NCI-H446 treated with DMSO at 0.1 percent for 48 hours (cell line): ENCODE measurements around the gene PDHX.

Experiments
- DNase-seq: peaks from one replicate; lab custom pipeline; 2025; lab: John Stamatoyannopoulos, UW

PDHX gene

DNA sequence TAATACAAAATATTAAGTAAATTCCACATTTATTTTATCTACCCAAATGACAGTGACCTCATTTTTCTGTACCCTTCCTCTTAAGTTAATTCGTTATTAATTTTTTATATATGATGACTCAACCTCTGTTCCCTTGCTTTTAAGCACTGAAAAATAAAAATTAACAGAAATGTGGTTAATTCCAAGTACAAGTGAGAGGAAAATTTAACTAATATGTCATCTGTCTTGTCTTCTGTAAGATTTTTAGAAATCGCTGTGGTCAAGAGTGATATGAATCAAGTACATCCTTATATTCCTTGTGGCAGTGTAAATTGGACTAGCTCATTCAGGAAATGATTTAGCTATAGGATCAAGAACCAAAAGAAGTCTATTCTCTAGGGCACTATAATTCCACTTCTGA is 74.5 kb downstream of the PDHX start:
- DNase-seq, result no peak

DNA sequence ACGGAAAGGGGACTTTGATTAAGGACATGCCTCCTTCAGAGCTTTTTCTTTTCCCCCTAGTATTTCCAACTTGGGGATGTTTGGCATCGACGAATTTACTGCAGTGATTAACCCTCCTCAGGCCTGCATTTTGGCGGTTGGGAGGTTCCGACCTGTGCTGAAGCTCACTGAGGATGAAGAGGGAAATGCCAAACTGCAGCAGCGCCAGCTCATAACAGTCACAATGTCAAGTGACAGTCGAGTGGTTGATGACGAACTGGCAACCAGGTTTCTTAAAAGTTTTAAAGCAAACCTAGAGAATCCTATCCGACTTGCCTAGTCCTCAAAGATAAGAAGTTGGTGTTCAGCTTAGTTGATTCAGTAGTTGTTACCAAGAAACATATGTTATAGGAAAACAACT is 78.4 kb downstream of the PDHX start:
- DNase-seq, result no peak

DNA sequence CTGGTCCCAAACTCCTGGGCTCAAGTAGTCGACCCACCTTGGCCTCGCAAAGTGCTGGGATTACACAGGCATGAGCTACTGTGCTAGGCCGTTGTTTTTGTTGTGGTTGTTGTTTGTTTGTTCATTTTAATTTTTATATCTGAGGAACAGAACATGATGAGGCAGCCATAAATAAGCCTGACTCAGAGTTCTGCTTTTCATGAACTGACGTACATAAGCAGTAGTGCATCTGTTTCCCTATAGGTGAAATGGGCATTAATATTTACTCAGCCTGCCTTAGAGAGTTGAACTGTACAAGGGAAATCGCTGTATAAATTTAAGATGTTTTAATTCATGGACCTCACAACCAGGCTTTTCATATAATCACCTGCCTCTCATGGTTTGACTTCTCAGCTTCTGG is 80.5 kb downstream of the PDHX start:
- no peak for DNase-seq

DNA sequence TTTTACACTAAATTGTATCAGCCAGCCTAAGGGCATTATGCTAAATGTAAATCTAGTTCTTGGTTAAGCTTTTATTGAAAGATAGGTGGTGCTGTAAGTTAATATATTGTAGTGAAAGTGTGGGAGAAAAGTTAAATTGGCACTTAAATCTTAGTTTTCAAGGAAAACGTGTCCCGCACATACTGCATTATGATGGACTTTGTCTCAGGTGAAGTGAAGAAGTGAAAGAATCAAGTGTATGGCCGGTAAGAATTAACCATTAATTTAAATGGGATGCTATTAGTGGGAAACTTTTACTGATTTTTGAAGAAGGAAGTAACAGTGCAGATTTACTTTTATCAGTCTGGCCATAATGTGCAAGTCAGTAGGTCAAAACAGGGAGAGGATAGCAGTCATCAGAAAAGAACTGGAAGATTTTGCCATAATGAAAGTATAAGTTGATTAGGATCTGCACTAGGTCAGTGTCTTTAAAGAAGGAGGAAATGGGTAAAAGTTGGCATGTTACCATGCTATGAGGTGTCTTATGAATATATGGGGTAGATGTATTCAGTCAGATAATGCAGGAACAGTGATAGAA is 81.6 kb downstream of the PDHX start:
- no peak for DNase-seq

DNA sequence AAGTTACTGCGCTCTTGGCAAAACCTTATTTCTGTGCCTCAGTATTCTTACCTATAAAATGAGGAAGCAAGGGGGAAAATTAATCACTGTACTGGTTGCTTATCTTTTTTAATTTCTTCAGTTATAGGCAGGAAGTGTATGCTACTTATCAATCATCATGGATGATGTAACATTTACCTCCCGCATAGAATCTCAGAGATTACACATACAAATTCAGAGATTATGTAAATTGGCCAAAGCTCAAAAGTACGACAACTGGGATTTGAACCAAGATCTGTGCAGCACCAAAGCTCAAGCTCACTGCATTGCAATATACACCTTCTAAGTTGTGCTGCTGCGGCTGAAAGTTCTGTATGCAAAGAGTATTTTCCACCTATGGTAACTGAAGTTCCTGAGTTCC is 83.0 kb downstream of the PDHX start:
- DNase-seq, result no peak

DNA sequence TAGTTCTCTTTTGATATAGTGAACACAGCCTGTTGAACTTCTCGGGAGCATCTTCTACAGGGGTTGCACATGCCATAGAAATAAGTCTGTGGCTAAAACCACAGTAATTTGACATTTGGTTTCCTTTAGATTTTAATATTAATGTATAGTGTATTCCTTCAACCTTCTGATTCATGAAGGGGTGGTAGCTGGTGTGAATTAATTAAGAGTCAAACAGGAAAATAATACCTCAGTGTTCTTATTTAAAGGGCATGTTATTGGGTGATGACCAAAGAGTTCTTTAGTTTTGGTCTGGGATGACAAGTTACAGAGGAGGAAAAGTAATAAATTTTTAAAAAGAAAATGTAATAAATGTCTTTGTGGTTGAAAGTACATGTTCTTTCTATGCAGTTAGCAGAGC is 86.8 kb downstream of the PDHX start:
- DNase-seq, result no peak

DNA sequence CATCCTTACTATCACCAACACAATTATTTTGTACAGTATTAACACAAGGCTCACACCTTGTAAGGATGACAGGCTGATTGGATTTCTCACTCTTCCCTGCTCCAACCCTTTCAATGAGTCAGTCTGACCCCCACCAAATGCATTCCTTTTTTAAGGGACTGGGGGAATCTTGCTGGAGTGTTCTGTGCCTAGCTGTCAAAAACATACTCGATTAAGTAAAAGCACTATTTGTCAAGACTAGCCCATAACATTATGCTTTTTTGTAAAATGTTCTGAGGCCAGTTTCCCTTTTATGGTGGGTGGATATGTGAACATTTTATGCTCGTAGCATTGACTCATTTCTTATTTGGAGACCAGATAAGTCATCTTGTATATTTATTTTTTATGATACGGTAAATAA is 87.2 kb downstream of the PDHX start:
- DNase-seq, result no peak

DNA sequence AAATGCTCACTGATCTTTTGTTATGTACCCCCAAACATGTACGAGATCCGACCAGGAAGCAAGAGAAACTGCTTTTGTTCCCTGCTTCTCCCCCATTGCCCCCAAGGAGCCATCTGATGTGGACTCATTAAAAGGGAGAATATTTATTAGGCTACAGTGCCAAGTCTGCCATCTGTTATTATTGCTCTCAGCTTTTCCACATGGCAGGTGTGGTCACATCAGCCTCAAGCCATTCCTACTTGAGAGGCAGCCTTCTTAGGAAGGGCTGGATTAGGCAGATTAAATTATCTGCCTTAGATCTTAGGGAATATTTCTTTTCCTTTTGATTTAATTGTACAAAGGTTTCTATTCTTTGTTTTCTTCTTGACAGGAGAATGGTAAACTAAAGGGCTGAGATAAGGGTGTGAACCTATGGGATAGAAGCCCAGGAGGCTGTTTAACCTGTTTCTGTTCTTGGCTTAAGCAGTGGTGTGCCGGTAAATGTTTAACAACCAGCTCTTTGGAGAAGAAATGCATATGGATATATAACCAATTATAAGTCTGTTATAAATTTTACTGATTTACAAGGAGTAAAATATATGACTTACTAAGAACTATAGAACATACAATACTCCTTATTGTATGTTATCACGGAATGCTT is 88.8 kb downstream of the PDHX start:
- peak; percentile 80 for DNase-seq

DNA sequence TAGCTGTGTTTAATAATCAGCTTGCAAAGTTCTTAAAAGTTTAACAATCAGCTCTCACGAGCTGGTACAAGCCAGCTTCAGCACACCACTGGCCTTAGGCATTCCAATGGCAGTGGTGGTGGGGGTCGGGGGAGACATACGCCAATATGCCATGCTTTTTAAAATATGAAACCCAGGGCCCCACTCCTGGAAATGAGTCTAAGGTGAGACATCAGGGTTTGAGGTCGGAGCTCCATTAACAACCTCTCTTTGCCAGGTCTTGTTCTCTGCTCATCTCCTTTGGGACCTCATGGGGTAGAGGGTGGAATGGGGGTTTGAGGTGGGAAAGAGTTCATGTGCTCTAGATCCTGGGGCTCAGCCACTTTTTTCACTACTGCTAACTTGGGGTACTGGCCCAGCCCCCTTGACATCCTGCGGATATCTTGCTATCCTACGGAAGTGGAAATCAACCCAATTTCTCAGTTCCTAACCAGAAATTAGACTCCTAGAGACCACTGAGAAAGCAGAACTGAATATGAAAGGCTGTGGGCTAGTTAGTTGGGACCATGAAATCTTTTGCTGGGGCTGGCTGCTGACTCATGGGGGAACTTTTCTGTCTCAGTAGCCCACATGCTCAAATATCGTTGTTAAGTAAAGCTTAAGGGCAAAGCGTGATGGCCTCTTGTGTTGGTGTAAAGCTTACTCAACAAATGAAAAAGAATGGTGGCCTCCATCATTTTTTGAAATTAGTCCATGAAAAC is 90.1 kb downstream of the PDHX start:
- DNase-seq, result no peak

DNA sequence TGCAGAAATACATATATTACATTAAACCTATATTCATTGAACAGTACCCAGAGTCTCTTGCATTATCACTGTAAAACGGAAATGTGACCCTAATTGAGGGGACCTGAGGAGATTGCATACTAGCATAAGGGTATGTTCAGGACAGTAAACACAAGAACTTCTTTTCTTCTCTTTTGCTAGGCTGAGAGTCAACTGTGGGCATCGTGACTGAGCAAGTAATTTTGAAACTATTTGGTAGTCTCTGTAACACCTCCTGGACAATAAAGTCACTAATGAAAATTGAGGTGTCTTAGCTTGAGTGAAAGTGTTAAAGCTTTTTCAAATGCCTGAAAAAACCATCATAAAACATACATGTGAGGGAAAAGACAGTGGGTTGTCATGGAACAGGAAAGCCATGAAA is 90.9 kb downstream of the PDHX start:
- DNase-seq, result no peak

DNA sequence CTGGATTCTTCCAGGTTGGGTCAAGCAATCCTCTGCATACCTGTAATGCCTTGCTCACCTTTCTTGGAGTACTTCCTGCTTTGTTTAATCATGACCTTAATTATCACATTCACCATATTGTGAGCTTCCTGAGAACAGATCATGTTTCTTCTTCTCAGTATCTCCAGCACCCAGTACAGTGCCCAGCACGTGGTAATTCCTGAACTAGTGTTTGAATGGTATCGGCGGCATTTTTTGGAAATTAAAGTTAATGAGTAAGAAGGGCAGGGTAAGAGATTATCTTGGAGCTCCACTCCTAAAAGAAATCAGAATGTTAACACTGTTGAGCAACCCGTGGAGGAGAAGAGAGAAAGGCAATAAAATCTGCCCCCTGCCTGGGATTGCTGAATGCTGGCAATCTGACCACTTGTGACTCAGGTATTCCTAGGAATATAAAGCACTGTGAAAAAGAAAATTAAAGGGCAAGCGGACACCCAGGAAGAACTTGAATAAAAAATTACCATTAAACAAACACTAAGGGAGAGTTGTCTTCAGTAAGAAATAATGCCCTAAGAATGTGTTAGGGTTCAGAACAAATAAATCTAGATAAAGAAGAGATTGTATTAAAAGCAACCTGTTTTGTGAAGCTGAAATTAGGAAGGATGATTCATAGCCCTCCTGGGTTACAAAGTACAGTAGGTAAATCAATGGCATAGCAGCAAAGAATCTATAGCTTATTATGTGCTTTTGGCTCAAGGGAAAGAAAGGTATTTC is 92.9 kb downstream of the PDHX start:
- DNase-seq, result no peak

DNA sequence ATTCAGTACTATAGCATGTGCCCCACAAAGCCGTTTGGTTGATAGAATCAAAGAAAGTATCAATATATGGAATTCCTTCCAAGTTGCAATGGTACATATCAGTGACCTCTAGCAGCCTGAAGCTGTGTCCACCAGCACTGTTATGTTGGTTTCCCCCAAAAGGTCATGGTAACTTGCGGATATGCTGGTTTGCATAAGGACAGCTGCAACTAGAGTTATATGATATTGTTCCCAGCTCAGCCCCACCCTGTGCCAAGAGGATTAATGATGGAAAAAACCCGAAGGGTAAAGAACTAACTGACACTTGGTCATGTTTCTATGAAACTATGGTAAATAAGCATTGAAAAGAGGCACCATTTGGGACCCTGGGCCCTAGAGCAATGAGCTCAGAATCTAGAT is 93.5 kb downstream of the PDHX start:
- DNase-seq, result no peak

DNA sequence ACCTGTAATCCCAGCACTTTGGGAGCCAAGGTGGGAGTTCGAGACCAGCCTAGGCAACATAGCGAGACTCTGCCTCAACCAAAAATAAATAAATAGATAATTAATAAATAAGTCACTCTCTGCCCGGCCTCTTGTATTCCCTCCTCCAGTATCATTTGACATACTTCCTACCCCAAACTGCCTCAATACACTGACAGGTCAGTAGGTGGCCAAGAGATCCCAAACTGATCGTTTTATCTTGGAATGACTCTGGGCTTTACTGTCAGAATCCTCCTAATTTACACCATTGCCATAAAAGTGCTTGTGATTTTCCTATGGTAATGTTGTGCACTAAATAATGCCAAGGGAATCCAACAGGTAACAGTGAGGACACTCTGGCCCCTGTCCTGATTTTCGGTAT is 94.2 kb downstream of the PDHX start:
- no peak for DNase-seq

DNA sequence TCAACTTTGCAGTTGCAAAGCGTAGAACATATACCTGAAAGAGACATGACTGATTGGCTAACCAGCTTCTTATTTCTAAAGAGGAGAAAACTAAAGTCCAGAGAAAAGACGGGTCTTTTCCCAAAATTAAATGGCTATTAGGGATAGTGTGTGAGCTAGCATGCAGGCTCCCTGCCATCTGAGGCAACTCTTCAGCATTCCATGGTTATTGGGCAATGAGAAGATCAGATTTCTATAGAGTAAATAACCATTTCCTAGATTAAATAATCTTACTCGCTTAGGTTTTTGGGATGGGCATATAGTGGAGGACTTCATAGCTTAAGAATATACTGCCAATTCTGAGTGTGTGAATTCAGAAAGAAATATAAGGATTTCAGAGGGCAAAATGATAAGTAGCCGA is 95.0 kb downstream of the PDHX start:
- DNase-seq, result no peak

DNA sequence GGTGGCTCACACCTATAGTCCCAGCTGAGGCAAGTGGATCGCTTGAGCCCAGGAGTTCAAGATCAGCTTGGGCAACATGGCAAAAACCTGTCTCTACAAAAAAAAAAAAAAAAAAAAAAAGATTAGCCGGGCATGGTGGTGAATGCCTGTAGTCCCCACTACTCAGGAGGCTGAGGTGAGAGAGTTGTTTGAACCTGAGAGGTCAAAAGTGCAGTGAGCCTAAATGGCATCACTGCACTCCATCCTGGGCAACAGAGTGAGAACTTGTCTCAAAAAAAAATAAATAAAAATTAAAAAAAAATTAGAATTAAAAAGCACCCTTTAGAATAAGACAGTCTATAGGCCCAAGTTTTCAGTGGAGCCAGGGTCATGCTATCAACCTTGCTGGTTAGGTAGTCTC is 95.5 kb downstream of the PDHX start:
- no peak for DNase-seq

DNA sequence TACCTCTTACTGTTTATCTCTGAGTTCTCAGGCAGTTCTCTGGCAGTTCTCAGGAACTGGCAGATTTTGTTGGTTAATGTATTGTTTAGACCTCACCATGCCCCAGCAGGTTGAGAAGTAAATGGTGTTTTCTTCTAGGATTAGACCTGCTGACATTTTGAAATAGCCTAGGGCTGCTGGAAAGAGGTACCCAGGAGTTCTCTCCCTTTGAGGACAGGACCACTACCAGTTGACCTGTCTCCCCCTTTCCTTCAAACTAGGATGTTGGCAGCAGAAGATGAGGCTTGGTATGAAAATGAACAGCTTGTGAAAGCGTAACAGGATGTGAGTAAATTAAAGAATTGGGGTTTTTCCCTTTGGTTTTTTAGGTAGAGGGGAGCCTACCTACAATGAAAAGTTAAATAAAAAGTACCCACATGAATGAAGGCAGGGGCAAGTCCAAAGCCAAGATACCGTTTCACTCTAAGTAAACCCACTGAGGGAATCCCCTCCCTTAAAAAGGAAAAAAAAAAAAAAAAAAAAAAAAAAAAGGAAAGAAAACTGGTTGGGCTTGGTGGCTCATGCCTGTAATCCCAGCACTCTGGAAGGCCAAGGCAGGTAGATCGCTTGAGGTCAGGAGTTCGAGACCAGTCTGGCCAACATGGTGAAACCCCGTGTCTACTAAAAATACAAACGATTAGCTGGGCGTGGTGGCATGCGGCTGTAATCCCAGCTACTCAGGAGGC is 96.2 kb downstream of the PDHX start:
- DNase-seq, result no peak

DNA sequence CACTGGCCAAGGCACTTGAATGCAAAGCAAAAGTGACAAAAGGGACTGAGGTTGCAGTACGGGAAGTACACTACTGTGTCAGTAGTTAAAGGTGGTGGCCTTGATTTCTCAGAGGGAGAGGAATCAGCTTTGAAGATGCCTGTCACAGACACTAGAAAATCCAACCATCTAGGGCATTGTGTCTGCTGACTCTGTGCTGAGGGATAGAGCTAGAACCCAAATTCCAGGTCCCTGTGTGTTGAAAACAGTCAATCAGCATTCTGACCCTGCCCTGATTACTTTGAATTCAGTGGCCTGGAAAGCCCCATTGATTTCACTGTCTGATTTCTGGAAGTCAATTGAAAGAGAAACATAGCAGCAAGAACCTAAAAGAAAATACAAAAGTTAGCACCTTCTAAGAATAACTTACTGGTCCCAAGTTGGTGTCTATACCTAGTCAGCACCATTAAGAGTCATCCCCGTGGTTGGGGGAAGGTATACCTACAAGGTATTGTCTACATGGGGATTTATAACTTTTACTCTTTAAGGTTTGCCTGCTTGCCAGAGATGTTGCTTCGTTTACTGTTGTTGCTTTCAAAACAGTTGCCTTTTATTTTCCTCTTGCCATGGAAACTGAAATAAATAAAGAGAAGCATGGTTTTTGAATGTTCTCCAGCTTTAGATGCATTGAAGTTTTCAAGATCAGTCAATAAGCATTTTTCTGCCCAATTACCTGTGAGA is 97.3 kb downstream of the PDHX start:
- DNase-seq, result no peak

DNA sequence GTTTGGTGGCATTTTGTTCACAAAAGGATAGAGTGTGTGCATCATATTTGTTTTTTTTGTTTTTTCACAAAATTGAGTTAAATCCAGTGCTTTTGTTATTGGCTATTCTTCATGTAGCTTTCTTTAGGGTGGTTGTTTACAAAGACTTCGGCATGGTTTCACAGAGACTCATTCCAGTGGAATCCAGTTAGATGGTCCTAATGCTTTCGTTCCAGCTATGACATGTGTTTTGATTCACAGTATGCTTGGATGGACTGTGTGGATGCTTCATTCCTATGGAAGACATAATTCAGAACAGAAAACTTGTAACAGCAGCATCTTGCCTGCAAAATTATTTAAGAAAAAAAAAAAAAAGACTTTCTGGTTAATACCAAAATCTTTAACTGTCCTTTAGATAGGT is 97.9 kb downstream of the PDHX start:
- no peak for DNase-seq

DNA sequence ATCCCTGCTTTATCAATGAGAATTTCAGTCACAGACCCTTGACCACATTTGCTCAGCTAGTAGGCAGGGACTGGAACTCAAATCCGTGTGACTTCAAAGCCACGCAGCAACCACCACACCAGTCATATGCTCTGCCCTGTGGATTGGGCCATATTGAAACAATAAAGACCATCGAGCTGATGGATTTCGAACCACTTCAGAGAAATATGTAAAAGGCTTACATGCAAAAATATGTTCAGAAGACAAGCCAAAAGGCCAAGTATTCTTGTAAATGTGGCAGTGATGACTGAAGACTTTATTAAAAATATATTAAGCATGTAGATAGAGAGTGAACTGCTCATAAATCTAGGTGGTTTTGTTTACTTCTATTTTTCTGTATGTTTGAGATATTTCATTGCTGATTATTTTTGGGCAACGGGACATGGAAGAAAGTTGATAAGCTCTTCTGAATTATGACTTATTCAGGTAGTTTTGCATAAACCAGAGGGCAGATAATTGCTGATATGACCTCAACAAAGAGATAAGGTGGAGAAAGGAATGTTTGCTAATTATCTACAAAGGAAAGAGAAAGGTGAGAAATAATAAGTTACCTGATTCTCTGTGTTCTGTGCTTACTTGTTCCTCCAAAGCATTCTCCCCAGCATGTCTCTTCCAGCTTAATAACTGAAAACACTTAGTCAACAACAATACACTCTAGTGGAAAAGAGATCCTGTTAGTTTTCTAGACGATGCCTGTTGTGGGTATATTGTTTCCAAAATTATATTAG is 99.4 kb downstream of the PDHX start:
- DNase-seq, result no peak

DNA sequence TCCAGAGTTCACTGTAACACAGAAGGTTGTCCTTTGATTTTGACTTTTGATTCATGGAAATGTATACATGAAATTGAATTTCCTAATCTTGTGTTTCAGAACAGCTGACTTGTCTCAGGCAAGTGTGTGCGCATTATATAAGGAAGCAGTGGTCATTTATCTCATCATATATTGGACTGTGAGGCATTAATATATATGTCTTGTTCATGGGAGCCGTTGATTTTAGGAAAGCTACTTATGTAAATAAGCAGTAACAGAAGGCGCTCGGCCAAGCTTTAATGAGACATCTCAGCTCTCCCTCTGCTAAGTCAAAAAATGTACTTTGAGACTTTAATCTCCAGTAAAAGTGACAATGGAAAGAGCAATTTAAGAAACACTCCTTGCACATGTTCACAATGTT is 100.5 kb downstream of the PDHX start:
- DNase-seq, result no peak
